Left lung (tissue), 10 donors: ENCODE measurements around the gene PITX3. TPM values are rescaled to one million over a fixed set of nuclear protein-coding genes. Genes with fewer than 3 reads are reported as not detected.
"Not testable (repeated sequence)": the region's sequence is repeated elsewhere in the genome, so short reads cannot be mapped to it uniquely, and the experiment has no call there.

ENCODE experiments used
- ATAC-seq: fragments of 200-7000 bp; cut with Tn5 transposase; one replicate; pipeline ENCODE4 v1.9.1; 2020; ENCODE audit warnings: moderate library complexity
- DNase-seq, 4 donors: peaks; one replicate each; pipeline ENCODE4 v3.0.0-alpha.2; 2013 to 2020
- H3K27ac ChIP-seq, 2 donors: fragments of 200-600 bp; sonication (generic) in 1 of 2; one replicate each; pipeline versions ENCODE4 v1.5.0 to v1.8.0; 2020 to 2021
- H3K27me3 ChIP-seq, 2 donors: fragments of 200-600 bp; sonication (generic) in 1 of 2; one replicate each; pipeline versions ENCODE4 v1.5.0 to v1.8.0; 2020 to 2021
- H3K36me3 ChIP-seq, 2 donors: fragments of 200-600 bp; sonication (generic) in 1 of 2; one replicate each; pipeline versions ENCODE4 v1.5.0 to v1.8.0; 2020 to 2021
- H3K4me1 ChIP-seq, 2 donors: fragments of 200-600 bp; one replicate each; pipeline ENCODE4 v1.8.0; 2021
- H3K4me3 ChIP-seq, 2 donors: fragments of 200-600 bp; sonication (generic) in 1 of 2; one replicate each; pipeline versions ENCODE4 v1.5.0 to v1.8.0; 2020 to 2021; ENCODE audit warnings: mild to moderate bottlenecking in 1 of 2
- H3K9me3 ChIP-seq, 2 donors: fragments of 200-600 bp; sonication (generic) in 1 of 2; one replicate each; pipeline versions ENCODE4 v1.5.0 to v1.8.0; 2020 to 2021
- CTCF ChIP-seq, 2 donors: fragments of 200-600 bp; sonication (generic) in 1 of 2; IDR thresholded peaks; one replicate each; pipeline versions ENCODE4 v1.5.0 to v1.8.0; 2021; ENCODE audit warnings: antibody characterized with exemption in 2 of 2
- intact Hi-C, 2 donors: fragments of 100-400 bp; cut with DNase I; formaldehyde crosslinking; loops; one replicate each; pipeline versions ENCODE4 v1.11.2 to v1.14.2; 2022
- polyA plus RNA-seq, 6 donors: library from polyadenylated mRNA; unstranded; fragments of 120-200 nt; gene quantifications; one replicate each; pipeline ENCODE4 v1.2.1, GENCODE V29; 2013; ENCODE audit not compliant: insufficient read length in 6 of 6
- total RNA-seq, 2 donors: library from RNA; stranded (reverse); fragmentation: NEBNext Ultra II Directional; extraction: Animal tissue kit (Norgen Biotek cat#: 25700); gene quantifications; one replicate each; pipeline ENCODE4 v1.2.1, GENCODE V29; 2021
- donor health status: DM: no; HTN: yes; CAD: no.
- donor health status: DM: no; HTN: no; CAD: no.

The PITX3 gene
- total and polyA plus RNA-seq, 8 donors, result 0.28 to 1.4 (median 0.32) TPM; not detected in 1

GRCh38 chr10:102262744-102263370, 21.5 kb upstream of the PITX3 start:
- no peak for TF ChIP-seq CTCF (IDR thresholded peaks at IDR 0.05)
- intact Hi-C loops, result no loop called here
- H3K27ac ChIP-seq, result no peak overlapping the region
- no peaks in the 10 kb centered on the region for H3K9me3 ChIP-seq
- H3K4me3 ChIP-seq, result no peak overlapping the region
- ATAC-seq (no peak), DNase-seq (no peak)
- peaks cover 0 to 40% of the 10 kb centered on the region in 2 donors for H3K36me3 ChIP-seq
- H3K4me1 ChIP-seq, result peaks cover under 1 to 17% of the 10 kb centered on the region in 2 donors
- no peaks in the 10 kb centered on the region for H3K27me3 ChIP-seq

- no peak for TF ChIP-seq CTCF (IDR thresholded peaks at IDR 0.05)
- ATAC-seq, result no peak
- no peaks in the 10 kb centered on the region for H3K27me3 ChIP-seq
- no peak for DNase-seq
- intact Hi-C loops, result no loop called here
- H3K36me3 ChIP-seq, result peaks cover 0 to 40% of the 10 kb centered on the region in 2 donors
- H3K9me3 ChIP-seq, result no peaks in the 10 kb centered on the region
- no peak overlapping the region for H3K27ac ChIP-seq
- no peak overlapping the region for H3K4me3 ChIP-seq
- H3K4me1 ChIP-seq, result peaks cover 0 to 7% of the 10 kb centered on the region in 2 donors
Measured at GRCh38 chr10:102261842-102262241, 20.5 kb upstream of the PITX3 start.

- DNase-seq (no peak), ATAC-seq (no peak)
- Histone ChIP-seq H3K9me3 (no peaks in the 10 kb centered on the region), H3K4me1 (peaks cover 0 to 1% of the 10 kb centered on the region in 2 donors), H3K27ac (no peak overlapping the region), H3K27me3 (no peaks in the 10 kb centered on the region), H3K4me3 (no peak overlapping the region), H3K36me3 (peaks cover 0 to 40% of the 10 kb centered on the region in 2 donors)
- TF ChIP-seq CTCF (IDR thresholded peaks at IDR 0.05), result no peak
- intact Hi-C loops, result no loop called here
Measured at GRCh38 chr10:102261196-102261595, 19.9 kb upstream of the PITX3 start.

- no peak overlapping the region for H3K4me3 ChIP-seq
- intact Hi-C loops, result no loop called here
- no peaks in the 10 kb centered on the region for H3K27me3 ChIP-seq
- peaks cover 0 to 18% of the 10 kb centered on the region in 2 donors for H3K36me3 ChIP-seq
- no peak overlapping the region for H3K27ac ChIP-seq
- DNase-seq, result no peak
- ATAC-seq, result no peak
- no peaks in the 10 kb centered on the region for H3K9me3 ChIP-seq
- H3K4me1 ChIP-seq, result no peaks in the 10 kb centered on the region
- TF ChIP-seq CTCF (IDR thresholded peaks at IDR 0.05), result no peak
Measured at GRCh38 chr10:102255404-102255803, 14.1 kb upstream of the PITX3 start.

GRCh38 chr10:102254426-102254825, 13.1 kb upstream of the PITX3 start:
- no peak for DNase-seq
- no peak for TF ChIP-seq CTCF (IDR thresholded peaks at IDR 0.05)
- intact Hi-C loops, result no loop called here
- Histone ChIP-seq H3K36me3 (peaks cover 0 to 8% of the 10 kb centered on the region in 2 donors), H3K27me3 (no peaks in the 10 kb centered on the region), H3K4me3 (no peak overlapping the region), H3K9me3 (no peaks in the 10 kb centered on the region), H3K4me1 (no peaks in the 10 kb centered on the region), H3K27ac (no peak overlapping the region)
- ATAC-seq, result no peak

- H3K27me3 ChIP-seq, H3K36me3 ChIP-seq, H3K4me3 ChIP-seq, H3K27ac ChIP-seq, DNase-seq, H3K9me3 ChIP-seq, ATAC-seq, intact Hi-C loops: not testable (repeated sequence)
- peaks cover 6 to 13% of the 10 kb centered on the region in 2 donors for H3K4me1 ChIP-seq
Measured at GRCh38 chr10:102252508-102252907, 11.2 kb upstream of the PITX3 start.
